Sigmoid colon (tissue), 4 donors: ENCODE data around the gene CORO1A.

Experiments
- CTCF ChIP-seq, 4 experiments: fragments of 450-650 bp in 3 of 4; fragments of 200-600 bp in 1 of 4; IDR thresholded peaks; one replicate each; pipeline ENCODE4 v1.5.1; 2016 to 2019; ENCODE audit warnings: antibody characterized with exemption in 4 of 4, mild to moderate bottlenecking in 3 of 4, moderate library complexity in 2 of 4
- POLR2A ChIP-seq, 2 donors: fragments of 450-650 bp; IDR thresholded peaks; one replicate each; pipeline ENCODE4 v1.6.1; 2016; ENCODE audit warnings: antibody characterized with exemption in 2 of 2, mild to moderate bottlenecking in 2 of 2, moderate library complexity in 2 of 2
- POLR2AphosphoS5 ChIP-seq, 4 donors: sonication (generic); formaldehyde crosslinking; IDR thresholded peaks; one replicate each; pipeline ENCODE4 v1.6.1; 2017; ENCODE audit warnings: antibody characterized with exemption in 4 of 4

DNA sequence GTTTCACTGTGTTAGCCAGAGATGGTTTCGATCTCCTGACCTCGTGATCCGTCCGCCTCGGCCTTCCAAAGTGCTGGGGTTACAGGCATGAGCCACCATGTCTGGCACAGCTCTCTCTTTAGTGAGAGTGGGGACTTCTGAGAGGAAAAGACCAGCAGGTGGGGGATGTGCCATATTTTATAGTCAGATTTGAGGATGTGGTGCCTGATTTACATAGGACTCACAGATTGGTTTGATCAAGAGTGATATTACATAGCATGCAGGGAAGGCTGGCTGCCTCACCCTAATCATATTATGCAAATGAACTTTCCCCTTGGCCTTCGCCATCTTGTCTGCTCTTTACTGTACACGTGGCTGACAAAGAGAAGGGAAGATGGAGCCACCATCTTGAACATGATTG lies 32.3 kb upstream of the CORO1A start:
- TF ChIP-seq POLR2A (IDR thresholded peaks at IDR 0.05) (no peak), CTCF (IDR thresholded peaks at IDR 0.05) (no peak), POLR2AphosphoS5 (IDR thresholded peaks at IDR 0.05) (no peak)
